Measurements from ENCODE around the gene DNAL1.

- no peak for TF ChIP-seq EP300 (IDR thresholded peaks at IDR 0.05)
- TF ChIP-seq, protein P1, sequence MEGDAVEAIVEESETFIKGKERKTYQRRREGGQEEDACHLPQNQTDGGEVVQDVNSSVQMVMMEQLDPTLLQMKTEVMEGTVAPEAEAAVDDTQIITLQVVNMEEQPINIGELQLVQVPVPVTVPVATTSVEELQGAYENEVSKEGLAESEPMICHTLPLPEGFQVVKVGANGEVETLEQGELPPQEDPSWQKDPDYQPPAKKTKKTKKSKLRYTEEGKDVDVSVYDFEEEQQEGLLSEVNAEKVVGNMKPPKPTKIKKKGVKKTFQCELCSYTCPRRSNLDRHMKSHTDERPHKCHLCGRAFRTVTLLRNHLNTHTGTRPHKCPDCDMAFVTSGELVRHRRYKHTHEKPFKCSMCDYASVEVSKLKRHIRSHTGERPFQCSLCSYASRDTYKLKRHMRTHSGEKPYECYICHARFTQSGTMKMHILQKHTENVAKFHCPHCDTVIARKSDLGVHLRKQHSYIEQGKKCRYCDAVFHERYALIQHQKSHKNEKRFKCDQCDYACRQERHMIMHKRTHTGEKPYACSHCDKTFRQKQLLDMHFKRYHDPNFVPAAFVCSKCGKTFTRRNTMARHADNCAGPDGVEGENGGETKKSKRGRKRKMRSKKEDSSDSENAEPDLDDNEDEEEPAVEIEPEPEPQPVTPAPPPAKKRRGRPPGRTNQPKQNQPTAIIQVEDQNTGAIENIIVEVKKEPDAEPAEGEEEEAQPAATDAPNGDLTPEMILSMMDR (IDR thresholded peaks at IDR 0.05): no peak
These were observed 42.1 kb downstream of the DNAL1 start for GRCh38 chr14:73686901-73687300.
